Measurements from ENCODE around the gene RSPH10B2.
"Not testable (repeated sequence)": the region's sequence is repeated elsewhere in the genome, so short reads cannot be mapped to it uniquely, and the experiment has no call there.

RSPH10B2 gene

GRCh38 chr7:6835521-6835920 lies 81.6 kb downstream of the RSPH10B2 start:
- not testable (repeated sequence) for DNase-seq (ENCODE audit: low read depth, low spot score); H3K27ac ChIP-seq

GRCh38 chr7:6837081-6837480 lies 83.2 kb downstream of the RSPH10B2 start:
- H3K27ac ChIP-seq; DNase-seq (ENCODE audit: low read depth, low spot score): not testable (repeated sequence)

DNA sequence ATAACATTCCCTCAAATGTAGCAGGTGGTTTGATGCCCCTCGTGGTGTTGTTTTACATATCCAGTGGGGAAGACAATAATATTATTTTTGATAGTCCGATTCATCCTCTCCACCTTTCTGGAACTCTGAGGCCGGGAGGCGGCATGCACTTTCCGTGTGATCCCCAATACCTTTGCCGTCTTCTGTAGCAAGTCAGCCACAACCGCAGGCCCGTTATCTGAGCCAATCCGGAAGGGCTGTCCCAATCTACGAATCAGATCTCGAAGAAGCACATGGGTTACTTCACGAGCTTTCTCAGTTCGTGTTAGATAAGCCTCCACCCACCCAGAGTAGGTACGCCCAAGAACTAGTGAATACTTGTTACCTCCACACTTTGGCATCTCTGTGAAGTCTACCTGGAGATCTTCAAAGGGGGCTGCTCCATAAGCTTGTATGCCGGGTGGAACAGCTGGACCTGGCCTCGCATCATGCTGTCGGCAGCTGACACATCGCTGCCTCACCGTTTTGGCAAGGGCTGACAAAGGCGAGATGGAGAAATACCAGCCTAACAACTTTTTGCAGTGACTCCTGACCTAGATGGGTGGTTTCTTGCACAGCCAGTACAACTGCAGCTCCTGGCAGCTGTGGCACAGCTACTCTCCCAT lies 88.5 kb downstream of the RSPH10B2 start:
- DNase-seq (ENCODE audit: low read depth, low spot score), result peak; percentile 83
- peak overlapping the region; percentile 43 for H3K27ac ChIP-seq

GRCh38 chr7:6843092-6843491 lies 89.2 kb downstream of the RSPH10B2 start:
- not testable (repeated sequence) for DNase-seq (ENCODE audit: low read depth, low spot score)
- peak overlapping the region; percentile 43 for H3K27ac ChIP-seq

- H3K27ac ChIP-seq; DNase-seq (ENCODE audit: low read depth, low spot score): not testable (repeated sequence)
These were observed 89.8 kb downstream of the RSPH10B2 start for GRCh38 chr7:6843654-6844053.

DNA sequence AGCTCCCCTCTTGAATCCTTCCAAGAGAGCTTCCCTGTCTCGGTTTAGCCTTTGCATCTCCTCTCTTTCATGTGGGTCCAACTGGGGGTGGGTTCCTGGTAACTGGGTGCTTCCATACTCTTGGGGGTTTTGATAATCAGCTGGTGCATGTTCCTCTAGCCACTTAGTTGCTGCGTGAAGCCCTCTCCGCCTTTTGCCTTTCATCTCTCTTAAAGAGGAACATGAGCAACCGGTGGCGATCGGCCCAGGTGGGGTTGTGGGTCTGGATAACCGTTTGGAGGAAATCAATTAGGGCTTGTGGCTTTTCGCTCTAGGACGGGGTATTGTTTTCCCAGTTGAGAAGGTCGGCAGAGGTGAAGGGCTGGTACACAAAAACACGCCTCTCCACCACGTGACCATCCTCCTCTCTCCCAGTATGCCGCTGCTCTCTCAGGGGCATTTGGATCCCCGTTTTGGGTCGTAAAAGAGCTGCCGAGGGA lies 92.1 kb downstream of the RSPH10B2 start:
- not testable (repeated sequence) for H3K27ac ChIP-seq; DNase-seq (ENCODE audit: low read depth, low spot score)

DNA sequence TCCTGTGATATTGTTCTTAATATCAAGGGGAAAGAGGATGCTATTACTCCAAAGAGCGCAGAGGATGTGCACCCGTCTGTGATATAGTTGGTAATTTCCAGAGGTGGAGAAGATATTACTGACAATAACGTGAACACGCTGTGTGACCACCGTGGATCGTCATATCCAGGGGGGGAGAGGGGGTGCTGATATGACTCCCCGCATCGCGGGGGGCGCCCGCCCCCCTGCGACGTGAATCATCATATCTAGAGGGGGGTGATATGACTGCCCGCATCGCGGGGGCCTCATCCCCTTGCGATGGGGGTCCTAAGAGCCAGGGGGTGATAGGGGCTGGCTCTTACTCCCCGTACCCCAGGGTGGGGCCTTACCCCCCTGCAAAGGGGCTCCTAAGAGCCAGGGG lies 93.8 kb downstream of the RSPH10B2 start:
- H3K27ac ChIP-seq; DNase-seq (ENCODE audit: low read depth, low spot score): not testable (repeated sequence)

All from epithelial cell of prostate (primary cell).